ENCODE results near the gene DNLZ.

GRCh38 chr9:136326761-136327303 is 36.7 kb downstream of the DNLZ start:
- no peak for TF ChIP-seq ZNF501 (tag by site-specific recombination; IDR thresholded peaks at IDR 0.05)
- TF ChIP-seq ZEB2 (tag by site-specific recombination; IDR thresholded peaks at IDR 0.05): no peak
- TF ChIP-seq ZNF561 (tag by site-specific recombination; IDR thresholded peaks at IDR 0.05; ENCODE audit: borderline replicate concordance): no peak
- TF ChIP-seq ZNF184 (tag by site-specific recombination; IDR thresholded peaks at IDR 0.05): no peak
- TF ChIP-seq CTCF (tag by site-specific recombination; IDR thresholded peaks at IDR 0.05): no peak
- no peak for TF ChIP-seq ZNF48 (tag by site-specific recombination; IDR thresholded peaks at IDR 0.05)
- TF ChIP-seq ZNF140 (tag by site-specific recombination; IDR thresholded peaks at IDR 0.05): no peak
- no peak for TF ChIP-seq ZNF239 (tag by site-specific recombination; IDR thresholded peaks at IDR 0.05)
